GM13976 (cell line): ENCODE data around the gene E2F1.

Source experiments
- DNase-seq: peaks from one replicate; pipeline ENCODE4 v3.0.0; 2012; ENCODE audit warnings: low spot score
- in situ Hi-C: fragments of 300-500 bp; cut with MboI; formaldehyde crosslinking; loops from one replicate; pipeline ENCODE4 v1.12.0; 2022; ENCODE audit warnings: low sequenced_read_pairs, mixed read lengths, inconsistent platforms; ENCODE audit not compliant: unreplicated experiment
- TF ChIP-seq, protein P1 (sequence below): IDR thresholded peaks from 2 replicates; pipeline ENCODE4 v1.5.1; 2012; ENCODE audit warnings: borderline replicate concordance, mild to moderate bottlenecking; ENCODE audit not compliant: insufficient read depth; ENCODE audit errors: extremely low read depth, missing control alignments, control extremely low read depth

Gene E2F1

DNA sequence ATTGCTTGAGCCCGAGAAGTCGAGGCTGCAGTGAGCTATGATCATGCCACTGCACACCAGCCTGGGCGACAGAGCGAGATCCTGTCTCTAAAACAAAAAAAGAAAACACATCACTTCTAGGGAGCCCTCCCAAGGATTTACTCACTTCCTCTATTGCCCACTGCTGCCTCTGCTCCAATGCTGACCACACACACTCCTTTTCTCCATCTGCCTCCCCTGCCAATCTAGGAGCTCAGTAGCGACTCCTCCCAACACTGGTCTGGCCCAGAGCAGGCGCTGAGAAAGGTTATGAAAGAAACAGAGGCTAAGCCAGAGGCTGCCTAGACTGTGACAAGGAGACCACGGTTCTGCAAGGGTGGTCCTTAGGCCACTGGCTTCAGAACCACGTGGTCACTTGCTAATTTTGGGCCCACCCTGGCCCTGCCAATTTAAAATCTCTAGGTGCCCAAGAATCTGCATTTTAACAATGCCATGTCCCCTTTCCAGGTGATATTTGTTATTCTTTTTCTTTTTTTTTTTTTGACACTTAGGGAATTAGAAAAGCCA lies 1.3 kb upstream of the E2F1 start:
- TF ChIP-seq, protein P1, sequence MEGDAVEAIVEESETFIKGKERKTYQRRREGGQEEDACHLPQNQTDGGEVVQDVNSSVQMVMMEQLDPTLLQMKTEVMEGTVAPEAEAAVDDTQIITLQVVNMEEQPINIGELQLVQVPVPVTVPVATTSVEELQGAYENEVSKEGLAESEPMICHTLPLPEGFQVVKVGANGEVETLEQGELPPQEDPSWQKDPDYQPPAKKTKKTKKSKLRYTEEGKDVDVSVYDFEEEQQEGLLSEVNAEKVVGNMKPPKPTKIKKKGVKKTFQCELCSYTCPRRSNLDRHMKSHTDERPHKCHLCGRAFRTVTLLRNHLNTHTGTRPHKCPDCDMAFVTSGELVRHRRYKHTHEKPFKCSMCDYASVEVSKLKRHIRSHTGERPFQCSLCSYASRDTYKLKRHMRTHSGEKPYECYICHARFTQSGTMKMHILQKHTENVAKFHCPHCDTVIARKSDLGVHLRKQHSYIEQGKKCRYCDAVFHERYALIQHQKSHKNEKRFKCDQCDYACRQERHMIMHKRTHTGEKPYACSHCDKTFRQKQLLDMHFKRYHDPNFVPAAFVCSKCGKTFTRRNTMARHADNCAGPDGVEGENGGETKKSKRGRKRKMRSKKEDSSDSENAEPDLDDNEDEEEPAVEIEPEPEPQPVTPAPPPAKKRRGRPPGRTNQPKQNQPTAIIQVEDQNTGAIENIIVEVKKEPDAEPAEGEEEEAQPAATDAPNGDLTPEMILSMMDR: no peak
- DNase-seq: no peak
- in situ Hi-C loops: no loop called here

DNA sequence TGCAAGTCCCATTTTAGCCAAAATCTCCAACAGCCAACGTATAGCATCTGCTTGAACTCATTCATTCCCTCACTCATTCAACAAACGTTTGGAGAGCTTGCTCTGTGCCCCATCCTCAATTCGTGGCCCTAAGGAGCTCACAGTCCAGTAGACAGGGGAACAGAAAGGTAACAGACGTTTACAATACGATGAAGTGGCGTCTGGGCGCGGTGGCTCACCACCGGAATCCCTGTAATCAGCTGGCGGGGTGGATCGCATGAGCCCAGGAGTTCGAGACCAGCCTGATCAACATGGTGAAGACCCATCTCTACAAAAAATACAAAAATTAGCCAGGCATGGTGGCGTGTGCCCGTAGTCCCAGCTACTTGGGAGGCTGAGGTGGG lies 790 bp upstream of the E2F1 start:
- no peak for DNase-seq
- in situ Hi-C loops: no loop called here
- TF ChIP-seq, protein P1: no peak

DNA sequence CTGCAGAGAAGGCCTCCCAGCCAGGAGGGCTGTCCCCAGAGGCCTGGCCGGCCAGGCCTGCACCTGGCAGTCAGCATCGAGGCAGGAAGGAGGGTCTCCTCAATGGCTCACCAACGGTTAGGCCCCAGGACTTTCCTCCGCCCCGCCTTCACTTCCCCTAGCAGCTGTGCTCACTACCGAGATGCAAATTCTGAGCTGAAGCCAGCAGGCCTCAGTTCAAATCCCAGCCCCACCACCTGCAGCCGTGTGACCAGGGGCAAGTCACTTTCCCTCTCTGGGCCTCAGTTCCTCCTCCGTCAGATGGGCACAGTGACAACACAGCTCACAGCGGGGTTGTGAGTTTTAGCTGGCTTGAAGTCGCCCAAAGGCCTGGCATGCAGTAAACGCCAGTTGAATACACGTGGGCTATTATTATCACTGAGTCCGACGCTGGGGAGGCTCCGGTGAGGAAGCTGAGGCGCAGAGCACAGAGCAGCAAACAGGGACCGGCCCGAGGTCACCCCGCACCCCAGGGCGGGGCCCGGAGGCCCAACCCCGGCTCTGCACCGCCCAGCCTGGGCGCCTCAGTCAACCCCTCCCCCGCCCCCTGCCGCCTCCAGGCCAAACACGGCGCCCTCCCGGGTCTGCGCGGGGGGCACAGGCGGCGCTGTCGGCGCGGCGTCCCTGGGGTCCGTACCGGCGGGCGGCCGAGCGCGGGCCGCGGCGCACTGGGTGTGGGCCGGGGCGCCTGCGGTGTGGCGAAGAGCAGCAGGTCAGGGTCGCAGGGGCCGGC lies 671 bp downstream of the E2F1 start:
- TF ChIP-seq, protein P1: no peak
- in situ Hi-C loops: no loop called here
- DNase-seq: peak; percentile 83

DNA sequence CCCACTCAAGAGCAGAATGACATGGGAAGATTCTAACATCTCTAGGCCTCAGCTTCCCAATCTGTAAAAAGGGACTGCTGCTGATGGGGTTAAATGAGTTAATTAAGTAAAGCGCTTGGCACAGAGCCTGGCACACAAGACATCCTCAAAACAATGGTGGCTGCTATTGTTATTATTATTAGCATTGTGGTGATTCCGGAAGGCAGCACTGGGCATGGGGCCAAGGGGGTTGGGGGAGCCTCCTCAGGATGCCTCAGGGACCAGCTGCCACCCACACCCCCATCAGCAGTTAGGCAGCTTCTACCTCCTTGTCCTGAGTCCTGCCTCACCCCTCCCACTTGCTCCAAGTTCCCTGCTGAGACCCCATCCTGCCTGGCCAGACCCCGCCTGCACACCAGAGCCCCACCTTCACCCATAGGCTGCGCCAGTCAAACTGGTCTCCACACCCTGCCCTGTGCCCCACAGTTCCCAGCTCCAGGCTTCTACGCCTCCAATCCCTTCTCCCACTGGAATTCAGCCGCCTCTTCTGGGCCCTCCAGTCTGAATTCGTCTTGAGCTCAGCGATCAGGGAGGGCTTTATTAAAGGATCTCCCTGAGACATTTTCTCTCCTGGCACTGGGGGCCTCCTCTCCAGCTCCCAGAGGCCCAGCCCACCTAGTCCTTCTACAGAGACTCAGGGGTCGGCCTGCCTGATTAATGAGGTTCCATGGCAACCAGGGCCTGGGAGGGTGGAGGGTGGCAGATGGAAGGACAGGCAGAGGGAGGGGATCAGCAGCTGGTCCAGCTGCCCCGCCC lies 1.5 kb downstream of the E2F1 start:
- in situ Hi-C loops: no loop called here
- DNase-seq: no peak
- TF ChIP-seq, protein P1: no peak

DNA sequence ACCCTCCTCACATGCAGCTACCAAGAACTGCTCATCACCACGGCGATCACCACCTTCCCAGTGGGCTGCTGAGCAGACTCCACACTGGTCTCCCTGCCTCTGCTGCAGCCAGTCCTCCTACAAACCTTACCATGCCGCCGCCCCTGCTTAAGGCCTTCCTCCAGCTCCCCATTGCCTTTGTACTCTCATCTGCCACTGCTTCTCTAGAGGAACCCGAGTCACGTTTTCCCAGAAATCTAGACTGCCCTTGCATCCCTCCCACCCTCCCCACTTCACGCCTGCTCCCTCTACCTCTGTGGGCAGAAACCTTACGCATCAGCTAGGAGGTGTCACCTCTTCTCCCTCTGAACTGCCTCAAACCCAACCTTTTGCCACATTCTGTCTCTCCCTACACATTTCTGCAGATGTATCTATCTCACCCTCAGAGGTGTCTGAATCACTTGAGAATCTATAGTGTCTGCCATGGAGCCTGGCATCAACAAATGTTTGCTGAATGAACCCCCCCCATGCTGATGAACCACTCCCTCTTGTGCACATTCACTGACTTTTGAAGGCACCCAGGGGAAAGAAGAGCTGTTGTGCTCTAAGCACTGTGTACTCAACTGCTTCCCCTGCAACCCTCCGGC lies 4.3 kb downstream of the E2F1 start:
- TF ChIP-seq, protein P1: no peak
- in situ Hi-C loops: no loop called here
- no peak for DNase-seq

DNA sequence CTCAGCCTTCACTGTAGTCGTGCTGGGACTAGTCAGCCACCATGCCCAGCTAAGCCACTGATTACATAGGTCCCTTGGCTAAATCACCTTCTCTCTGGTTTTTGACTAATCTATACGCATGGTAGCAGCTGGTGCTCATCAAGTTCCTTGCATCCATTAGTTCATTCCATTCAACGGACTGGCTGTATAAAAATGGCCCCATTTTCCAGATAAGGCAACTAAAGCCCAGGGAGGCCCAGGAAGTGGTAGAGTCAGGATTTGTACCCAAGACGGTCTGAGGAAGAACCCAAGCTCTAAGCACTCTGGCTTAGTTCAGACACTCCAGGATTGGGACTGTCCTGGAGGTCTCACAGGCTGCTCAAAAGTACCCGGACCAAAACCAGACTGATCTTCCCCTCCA lies 4.9 kb downstream of the E2F1 start:
- in situ Hi-C loops: no loop called here
- TF ChIP-seq, protein P1: no peak
- no peak for DNase-seq
